Measurements from ENCODE around the gene MDH1B. TPM values are rescaled to one million over a fixed set of nuclear protein-coding genes. Genes with fewer than 3 reads are reported as not detected.

MDH1B gene
- polyA plus RNA-seq, 1 of the 3 experiments (the other 2 are of a cell fraction), result 1.7 TPM

DNA sequence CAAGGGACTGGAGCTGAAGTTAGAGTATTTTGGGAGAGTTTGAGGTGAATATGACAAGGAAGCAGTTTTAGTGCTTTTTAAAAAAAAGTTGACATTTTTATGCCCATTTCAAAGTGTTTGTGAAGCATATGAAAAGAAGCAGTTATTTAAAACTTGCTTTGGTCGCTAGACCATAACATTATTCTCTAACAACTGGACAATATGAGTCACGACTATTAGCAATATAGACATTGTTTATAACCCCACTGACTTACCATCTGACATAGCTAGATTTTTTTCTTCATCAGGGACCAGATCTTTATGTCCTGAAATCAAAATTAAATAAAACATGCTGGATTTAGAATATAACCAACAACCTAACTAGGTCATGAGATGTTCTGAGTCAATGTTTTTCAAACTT lies 24.3 kb downstream of the MDH1B start:
- H3K4me2 ChIP-seq, result no peak overlapping the region
- no peaks in the 10 kb centered on the region for H3K36me3 ChIP-seq (replicated peaks in 1 of 2; ENCODE audit: control insufficient read depth in 1 of 2, insufficient read depth in 2 of 2, low read length in 1 of 2)
- H2AFZ ChIP-seq (ENCODE audit: low read depth), result no peak overlapping the region
- WGBS (ENCODE audit: low lambda C conversion rate), result 11% methylated on average over 2 of the region's 2 CpGs
- H3K27ac ChIP-seq (ENCODE audit: low read depth in 2 of 2, low read length in 1 of 2), result no peak overlapping the region
- H3K27me3 ChIP-seq (ENCODE audit: insufficient read depth), result no peaks in the 10 kb centered on the region; the same call in 1 of the 2 replicates
- no peak overlapping the region for H3K9ac ChIP-seq
- POLR2A ChIA-PET, result no interaction called here
- no peaks in the 10 kb centered on the region for H3K9me2 ChIP-seq
- H3K4me3 ChIP-seq (ENCODE audit: low read depth in 2 of 2, low read length in 1 of 2), result no peak overlapping the region
- no peaks in the 10 kb centered on the region for H3K79me2 ChIP-seq (ENCODE audit: insufficient read depth)
- no peak for DNase-seq
- H3K9me3 ChIP-seq, result no peaks in the 10 kb centered on the region
- no peaks in the 10 kb centered on the region for H3F3A ChIP-seq (replicated peaks; ENCODE audit: insufficient read depth)
- H3K4me1 ChIP-seq (ENCODE audit: control insufficient read depth in 1 of 2, insufficient read depth in 2 of 2, low read depth in 1 of 2, low read length in 1 of 2), result no peaks in the 10 kb centered on the region
- CTCF ChIA-PET, result interaction anchor here (1.6 kb wide), 1 partner anchor 41 kb away, joined by 5 read pairs; no protein-coding TSS in a partner anchor
- H4K20me1 ChIP-seq (ENCODE audit: insufficient read depth), result no peaks in the 10 kb centered on the region
- TF ChIP-seq ELF1 (IDR thresholded peaks at IDR 0.05) (no peak), RXRA (IDR thresholded peaks at IDR 0.05; ENCODE audit: borderline replicate concordance, low read depth) (no peak), EZH2phosphoT487 (IDR thresholded peaks at IDR 0.05; ENCODE audit: borderline replicate concordance, low read depth) (no peak), FOXM1 (IDR thresholded peaks at IDR 0.05; ENCODE audit: low read depth) (no peak), TEAD4 (IDR thresholded peaks at IDR 0.05; ENCODE audit: borderline replicate concordance, insufficient read depth) (no peak), NFIC (IDR thresholded peaks at IDR 0.05; ENCODE audit: borderline replicate concordance) (no peak), FOXJ3 (CRISPR knock-in tag; IDR thresholded peaks at IDR 0.05) (no peak), SIN3A (IDR thresholded peaks at IDR 0.05; ENCODE audit: borderline replicate concordance, low read depth, low read length) (no peak)
- TF ChIP-seq, protein P1, sequence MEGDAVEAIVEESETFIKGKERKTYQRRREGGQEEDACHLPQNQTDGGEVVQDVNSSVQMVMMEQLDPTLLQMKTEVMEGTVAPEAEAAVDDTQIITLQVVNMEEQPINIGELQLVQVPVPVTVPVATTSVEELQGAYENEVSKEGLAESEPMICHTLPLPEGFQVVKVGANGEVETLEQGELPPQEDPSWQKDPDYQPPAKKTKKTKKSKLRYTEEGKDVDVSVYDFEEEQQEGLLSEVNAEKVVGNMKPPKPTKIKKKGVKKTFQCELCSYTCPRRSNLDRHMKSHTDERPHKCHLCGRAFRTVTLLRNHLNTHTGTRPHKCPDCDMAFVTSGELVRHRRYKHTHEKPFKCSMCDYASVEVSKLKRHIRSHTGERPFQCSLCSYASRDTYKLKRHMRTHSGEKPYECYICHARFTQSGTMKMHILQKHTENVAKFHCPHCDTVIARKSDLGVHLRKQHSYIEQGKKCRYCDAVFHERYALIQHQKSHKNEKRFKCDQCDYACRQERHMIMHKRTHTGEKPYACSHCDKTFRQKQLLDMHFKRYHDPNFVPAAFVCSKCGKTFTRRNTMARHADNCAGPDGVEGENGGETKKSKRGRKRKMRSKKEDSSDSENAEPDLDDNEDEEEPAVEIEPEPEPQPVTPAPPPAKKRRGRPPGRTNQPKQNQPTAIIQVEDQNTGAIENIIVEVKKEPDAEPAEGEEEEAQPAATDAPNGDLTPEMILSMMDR (IDR thresholded peaks at IDR 0.05), result no peak

DNA sequence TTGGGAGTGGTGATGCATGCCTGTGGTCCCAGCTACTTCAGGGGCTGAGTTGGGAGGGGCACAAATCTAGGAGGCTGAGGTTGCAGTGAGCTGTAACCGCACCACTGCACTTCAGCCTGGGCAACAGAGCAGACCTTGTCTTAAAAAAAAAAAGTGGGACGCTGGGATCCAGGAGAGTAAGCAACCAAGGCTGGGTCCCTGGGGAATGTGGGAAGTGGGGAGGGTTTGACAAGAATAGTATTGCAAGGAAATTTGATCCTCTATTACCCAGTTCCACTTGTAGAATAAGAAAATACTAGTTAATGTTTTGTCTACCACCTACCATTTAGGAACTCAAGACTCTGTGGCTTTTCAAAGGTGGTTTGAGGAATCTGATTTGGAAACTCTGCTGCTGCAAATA lies 25.9 kb downstream of the MDH1B start:
- Histone ChIP-seq H3K27me3 (ENCODE audit: insufficient read depth) (no peaks in the 10 kb centered on the region; the same call in 1 of the 2 replicates), H2AFZ (ENCODE audit: low read depth) (no peak overlapping the region), H3K27ac (ENCODE audit: low read depth in 2 of 2, low read length in 1 of 2) (no peak overlapping the region), H3K79me2 (ENCODE audit: insufficient read depth) (no peaks in the 10 kb centered on the region), H3K4me3 (ENCODE audit: low read depth in 2 of 2, low read length in 1 of 2) (no peak overlapping the region), H4K20me1 (ENCODE audit: insufficient read depth) (no peaks in the 10 kb centered on the region), H3K36me3 (replicated peaks in 1 of 2; ENCODE audit: control insufficient read depth in 1 of 2, insufficient read depth in 2 of 2, low read length in 1 of 2) (no peaks in the 10 kb centered on the region), H3K9ac (no peak overlapping the region), H3K9me3 (no peaks in the 10 kb centered on the region), H3K4me1 (ENCODE audit: control insufficient read depth in 1 of 2, insufficient read depth in 2 of 2, low read depth in 1 of 2, low read length in 1 of 2) (no peaks in the 10 kb centered on the region), H3K9me2 (no peaks in the 10 kb centered on the region), H3K4me2 (no peak overlapping the region), H3F3A (replicated peaks; ENCODE audit: insufficient read depth) (no peaks in the 10 kb centered on the region)
- CTCF ChIA-PET, result interaction anchor here (1.6 kb wide), 1 partner anchor 43 kb away, joined by 5 read pairs; no protein-coding TSS in a partner anchor
- no peak for DNase-seq
- POLR2A ChIA-PET, result no interaction called here
- WGBS (ENCODE audit: low lambda C conversion rate), result 27% methylated on average over 2 of the region's 2 CpGs
- TF ChIP-seq, protein P2, sequence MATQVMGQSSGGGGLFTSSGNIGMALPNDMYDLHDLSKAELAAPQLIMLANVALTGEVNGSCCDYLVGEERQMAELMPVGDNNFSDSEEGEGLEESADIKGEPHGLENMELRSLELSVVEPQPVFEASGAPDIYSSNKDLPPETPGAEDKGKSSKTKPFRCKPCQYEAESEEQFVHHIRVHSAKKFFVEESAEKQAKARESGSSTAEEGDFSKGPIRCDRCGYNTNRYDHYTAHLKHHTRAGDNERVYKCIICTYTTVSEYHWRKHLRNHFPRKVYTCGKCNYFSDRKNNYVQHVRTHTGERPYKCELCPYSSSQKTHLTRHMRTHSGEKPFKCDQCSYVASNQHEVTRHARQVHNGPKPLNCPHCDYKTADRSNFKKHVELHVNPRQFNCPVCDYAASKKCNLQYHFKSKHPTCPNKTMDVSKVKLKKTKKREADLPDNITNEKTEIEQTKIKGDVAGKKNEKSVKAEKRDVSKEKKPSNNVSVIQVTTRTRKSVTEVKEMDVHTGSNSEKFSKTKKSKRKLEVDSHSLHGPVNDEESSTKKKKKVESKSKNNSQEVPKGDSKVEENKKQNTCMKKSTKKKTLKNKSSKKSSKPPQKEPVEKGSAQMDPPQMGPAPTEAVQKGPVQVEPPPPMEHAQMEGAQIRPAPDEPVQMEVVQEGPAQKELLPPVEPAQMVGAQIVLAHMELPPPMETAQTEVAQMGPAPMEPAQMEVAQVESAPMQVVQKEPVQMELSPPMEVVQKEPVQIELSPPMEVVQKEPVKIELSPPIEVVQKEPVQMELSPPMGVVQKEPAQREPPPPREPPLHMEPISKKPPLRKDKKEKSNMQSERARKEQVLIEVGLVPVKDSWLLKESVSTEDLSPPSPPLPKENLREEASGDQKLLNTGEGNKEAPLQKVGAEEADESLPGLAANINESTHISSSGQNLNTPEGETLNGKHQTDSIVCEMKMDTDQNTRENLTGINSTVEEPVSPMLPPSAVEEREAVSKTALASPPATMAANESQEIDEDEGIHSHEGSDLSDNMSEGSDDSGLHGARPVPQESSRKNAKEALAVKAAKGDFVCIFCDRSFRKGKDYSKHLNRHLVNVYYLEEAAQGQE (IDR thresholded peaks at IDR 0.05; ENCODE audit: low read depth, low read length), result no peak
- no peak for TF ChIP-seq NFIC (IDR thresholded peaks at IDR 0.05; ENCODE audit: borderline replicate concordance)
- no peak for TF ChIP-seq SMC3 (IDR thresholded peaks at IDR 0.05; ENCODE audit: low read depth, low read length)
- no peak for TF ChIP-seq RCOR1 (IDR thresholded peaks at IDR 0.05; ENCODE audit: low read length)
- TF ChIP-seq, protein P3, sequence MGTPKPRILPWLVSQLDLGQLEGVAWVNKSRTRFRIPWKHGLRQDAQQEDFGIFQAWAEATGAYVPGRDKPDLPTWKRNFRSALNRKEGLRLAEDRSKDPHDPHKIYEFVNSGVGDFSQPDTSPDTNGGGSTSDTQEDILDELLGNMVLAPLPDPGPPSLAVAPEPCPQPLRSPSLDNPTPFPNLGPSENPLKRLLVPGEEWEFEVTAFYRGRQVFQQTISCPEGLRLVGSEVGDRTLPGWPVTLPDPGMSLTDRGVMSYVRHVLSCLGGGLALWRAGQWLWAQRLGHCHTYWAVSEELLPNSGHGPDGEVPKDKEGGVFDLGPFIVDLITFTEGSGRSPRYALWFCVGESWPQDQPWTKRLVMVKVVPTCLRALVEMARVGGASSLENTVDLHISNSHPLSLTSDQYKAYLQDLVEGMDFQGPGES (IDR thresholded peaks at IDR 0.05; ENCODE audit: low read depth, low read length), result no peak
- TF ChIP-seq GATA2 (CRISPR knock-in tag; IDR thresholded peaks at IDR 0.05), result no peak
- no peak for TF ChIP-seq FOXJ3 (CRISPR knock-in tag; IDR thresholded peaks at IDR 0.05)
- no peak for TF ChIP-seq RFX5 (IDR thresholded peaks at IDR 0.05; ENCODE audit: low read length)
- no peak for TF ChIP-seq ELF1 (IDR thresholded peaks at IDR 0.05)
- no peak for TF ChIP-seq JUND (IDR thresholded peaks at IDR 0.05)
- no peak for TF ChIP-seq MXI1 (IDR thresholded peaks at IDR 0.05; ENCODE audit: low read depth, low read length)
- no peak for TF ChIP-seq TCF12 (IDR thresholded peaks at IDR 0.05)
- no peak for TF ChIP-seq GABPA (IDR thresholded peaks at IDR 0.05; ENCODE audit: low read depth)
- no peak for TF ChIP-seq MEF2A (IDR thresholded peaks at IDR 0.05; ENCODE audit: borderline replicate concordance, low read depth)
- TF ChIP-seq, protein P4, sequence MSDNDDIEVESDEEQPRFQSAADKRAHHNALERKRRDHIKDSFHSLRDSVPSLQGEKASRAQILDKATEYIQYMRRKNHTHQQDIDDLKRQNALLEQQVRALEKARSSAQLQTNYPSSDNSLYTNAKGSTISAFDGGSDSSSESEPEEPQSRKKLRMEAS (IDR thresholded peaks at IDR 0.05; ENCODE audit: low read depth), result no peak
- no peak for TF ChIP-seq EP300 (IDR thresholded peaks at IDR 0.05; ENCODE audit: borderline replicate concordance in 1 of 2, low read depth in 1 of 2, low read length in 1 of 2)
